Skin epidermis (tissue), 12 donors: ENCODE results near the gene ABCG4.
"Not testable (repeated sequence)": the region's sequence is repeated elsewhere in the genome, so short reads cannot be mapped to it uniquely, and the experiment has no call there.

Source experiments
- H3K27ac ChIP-seq, 21 experiments: fragments of 200-600 bp; sonication (generic) in 11 of 21; one replicate each; pipeline ENCODE4 v1.5.0; 2020; ENCODE audit warnings: mild to moderate bottlenecking in 3 of 21, inconsistent platforms in 2 of 21, moderate library complexity in 2 of 21
- H3K4me3 ChIP-seq, 7 experiments: fragments of 200-600 bp; sonication (generic) in 2 of 7; one replicate each; pipeline ENCODE4 v1.5.0; 2020; ENCODE audit warnings: inconsistent platforms in 2 of 7, mild to moderate bottlenecking in 2 of 7, moderate library complexity in 1 of 7

The ABCG4 gene

GRCh38 chr11:119175493-119176077, 26.7 kb downstream of the ABCG4 start:
- Histone ChIP-seq H3K27ac (no peak overlapping the region), H3K4me3 (no peak overlapping the region)

DNA sequence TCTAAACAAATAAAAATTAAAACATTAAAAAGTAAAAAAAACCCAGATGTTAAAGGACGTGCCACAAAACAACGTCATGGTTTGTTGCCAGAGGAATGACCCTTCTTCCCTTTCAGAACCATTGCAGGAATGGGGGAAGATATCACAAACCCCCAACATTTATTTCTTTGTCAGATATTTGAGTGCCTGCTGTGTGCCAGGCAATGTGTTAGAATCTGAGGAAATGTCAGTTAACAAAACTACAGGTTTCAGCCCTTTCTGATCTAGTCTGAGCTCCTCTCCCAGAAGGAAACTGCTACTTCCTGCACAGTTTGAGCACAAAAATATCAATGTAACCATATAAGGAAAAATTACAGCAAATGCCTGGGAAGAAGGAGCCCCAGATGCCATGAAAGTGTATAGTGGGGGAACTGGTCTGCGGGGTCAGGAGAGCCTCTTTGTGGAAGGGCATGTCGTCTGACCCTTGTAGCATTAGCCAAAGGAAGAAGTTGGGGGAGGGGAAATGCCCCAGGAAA, 29.4 kb downstream of the ABCG4 start:
- Histone ChIP-seq H3K4me3 (no peak overlapping the region), H3K27ac (peak overlapping the region in 1 of 21 experiments; percentile 45)

DNA sequence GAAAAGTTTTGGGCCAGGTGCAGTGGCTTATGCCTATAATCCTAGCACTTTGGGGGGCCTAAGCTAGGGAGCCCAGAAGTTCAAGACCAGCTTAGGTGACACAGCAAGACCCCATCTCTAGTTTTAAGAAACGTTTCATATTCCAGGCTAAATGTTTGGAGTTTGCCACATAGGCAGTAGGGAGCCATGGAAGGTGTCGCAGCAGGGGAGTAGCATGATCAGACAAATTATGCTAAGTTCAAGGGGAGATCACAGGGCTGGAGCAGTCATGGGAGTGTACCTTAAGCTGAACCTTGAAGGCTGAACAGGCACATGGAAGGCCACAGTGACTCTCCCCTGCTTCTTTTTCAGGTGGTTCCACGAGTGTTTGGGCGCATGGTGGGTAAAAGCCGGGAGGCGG, 30.5 kb downstream of the ABCG4 start:
- H3K27ac ChIP-seq: no peak overlapping the region
- H3K4me3 ChIP-seq: no peak overlapping the region

- H3K27ac ChIP-seq: no peak overlapping the region
These were observed 31.1 kb downstream of the ABCG4 start for GRCh38 chr11:119179983-119180382.

GRCh38 chr11:119180729-119181676, 32.2 kb downstream of the ABCG4 start:
- H3K27ac ChIP-seq: no peak overlapping the region
- H3K4me3 ChIP-seq: no peak overlapping the region

More at GRCh38 chr11:119179983-119180382, 31.1 kb downstream of the ABCG4 start:
- H3K4me3 ChIP-seq: no peak overlapping the region

GRCh38 chr11:119181677-119182412, 33.0 kb downstream of the ABCG4 start:
- Histone ChIP-seq H3K4me3 (no peak overlapping the region), H3K27ac (no peak overlapping the region)

GRCh38 chr11:119184399-119184798, 35.5 kb downstream of the ABCG4 start:
- H3K4me3 ChIP-seq, H3K27ac ChIP-seq: not testable (repeated sequence)

GRCh38 chr11:119185981-119186634, 37.3 kb downstream of the ABCG4 start:
- Histone ChIP-seq H3K27ac (no peak overlapping the region), H3K4me3 (no peak overlapping the region)

- no peak overlapping the region for H3K4me3 ChIP-seq
- H3K27ac ChIP-seq: no peak overlapping the region
These were observed 38.5 kb downstream of the ABCG4 start for GRCh38 chr11:119187123-119187892.

DNA sequence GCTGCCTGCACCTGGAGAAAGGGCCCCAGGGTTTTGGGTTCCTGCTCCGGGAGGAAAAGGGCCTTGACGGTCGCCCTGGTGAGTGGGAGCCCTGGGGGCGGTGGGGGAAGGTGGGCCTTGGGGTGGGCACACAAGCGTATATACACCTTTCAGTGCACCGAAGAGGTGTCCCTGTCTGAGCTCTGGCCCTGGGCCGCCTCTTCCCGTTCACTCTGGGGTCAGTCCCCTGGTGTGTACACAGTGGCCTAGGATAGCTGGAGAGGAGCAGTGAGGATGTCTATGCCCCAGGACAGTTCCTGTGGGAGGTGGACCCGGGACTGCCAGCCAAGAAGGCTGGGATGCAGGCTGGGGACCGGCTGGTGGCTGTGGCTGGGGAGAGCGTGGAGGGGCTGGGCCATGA, 39.2 kb downstream of the ABCG4 start:
- H3K4me3 ChIP-seq: no peak overlapping the region
- no peak overlapping the region for H3K27ac ChIP-seq

DNA sequence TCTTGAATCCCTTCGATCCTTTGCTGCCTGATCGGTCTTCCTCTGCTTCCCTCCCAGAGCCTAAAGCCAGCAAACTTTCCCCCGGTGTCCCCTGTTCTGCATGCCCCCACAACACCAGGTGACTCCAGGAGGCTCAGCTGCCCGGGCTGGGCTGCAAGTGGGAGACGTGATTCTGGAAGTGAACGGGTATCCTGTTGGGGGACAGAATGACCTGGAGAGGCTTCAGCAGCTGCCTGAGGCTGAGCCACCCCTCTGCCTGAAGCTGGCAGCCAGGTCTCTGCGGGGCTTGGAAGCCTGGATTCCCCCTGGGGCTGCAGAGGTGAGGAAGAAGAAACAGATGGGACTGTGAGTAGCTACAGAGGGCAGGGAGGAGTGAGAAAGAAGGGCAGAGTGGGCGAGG, 40.0 kb downstream of the ABCG4 start:
- Histone ChIP-seq H3K4me3 (no peak overlapping the region), H3K27ac (no peak overlapping the region)

- no peak overlapping the region for H3K4me3 ChIP-seq
These were observed 40.5 kb downstream of the ABCG4 start for GRCh38 chr11:119189393-119189792.

GRCh38 chr11:119190531-119190930, 41.7 kb downstream of the ABCG4 start:
- Histone ChIP-seq H3K4me3 (no peak overlapping the region), H3K27ac (no peak overlapping the region)

More at GRCh38 chr11:119189393-119189792, 40.5 kb downstream of the ABCG4 start:
- H3K27ac ChIP-seq: no peak overlapping the region

DNA sequence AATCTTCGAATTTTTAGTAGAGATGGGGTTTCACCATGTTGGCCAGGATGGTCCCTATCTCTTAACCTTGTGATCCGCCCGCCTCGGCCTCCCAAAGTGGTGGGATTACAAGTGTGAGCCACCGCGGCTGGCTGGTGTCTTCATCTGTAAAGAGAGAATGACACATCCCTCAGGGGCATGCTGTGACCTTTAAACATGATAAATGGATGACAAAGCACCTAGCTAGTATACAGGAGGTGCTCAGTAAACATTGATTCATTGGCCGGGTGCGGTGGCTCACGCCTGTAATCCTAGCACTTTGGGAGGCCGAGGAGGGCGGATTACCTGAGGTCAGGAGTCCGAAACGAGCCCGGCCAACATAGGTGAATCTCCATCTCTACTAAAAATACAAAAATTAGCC, 42.4 kb downstream of the ABCG4 start:
- not testable (repeated sequence) for H3K27ac ChIP-seq, H3K4me3 ChIP-seq

DNA sequence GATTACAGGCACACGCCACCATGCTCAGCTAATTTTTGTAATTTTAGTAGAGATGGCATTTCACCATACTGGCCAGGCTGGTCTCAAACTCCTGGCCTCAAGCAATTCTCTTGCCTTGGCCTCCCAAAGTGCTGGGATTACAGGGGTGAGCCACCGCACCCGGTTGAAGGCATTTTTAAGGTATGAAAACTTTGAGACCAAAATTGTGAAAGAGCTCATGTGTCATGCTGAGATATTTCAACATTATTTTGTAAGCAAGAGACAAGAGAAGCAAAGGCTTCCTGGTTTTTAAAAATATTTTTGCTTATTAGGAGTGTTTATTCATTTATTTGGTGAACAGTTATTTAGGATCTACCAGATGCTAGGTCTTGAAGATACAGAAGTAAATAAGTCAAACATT, 43.3 kb downstream of the ABCG4 start:
- Histone ChIP-seq H3K4me3 (no peak overlapping the region), H3K27ac (peak overlapping the region in 1 of 21 experiments; percentile 36)

DNA sequence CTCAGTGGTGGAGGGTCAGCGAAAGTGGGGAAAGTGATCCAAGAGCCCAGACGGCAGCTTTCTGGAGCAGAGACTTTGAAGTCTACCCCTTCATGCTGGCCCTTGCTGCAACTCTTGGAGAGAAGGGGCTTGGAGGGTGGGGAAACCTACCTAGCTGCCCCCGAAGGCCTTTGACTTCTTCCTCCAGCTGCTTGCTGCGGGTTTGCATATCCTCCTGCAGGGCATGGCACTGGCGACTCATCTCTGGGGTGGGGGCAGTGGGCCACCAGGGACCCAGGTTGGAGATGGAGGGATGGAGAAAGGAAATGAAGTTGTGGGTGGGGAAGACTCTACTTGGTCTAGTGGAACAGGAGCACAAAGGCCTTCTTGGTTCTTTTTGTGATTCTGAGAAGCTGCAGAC, 44.1 kb downstream of the ABCG4 start:
- H3K27ac ChIP-seq: no peak overlapping the region

GRCh38 chr11:119193626-119194025, 44.8 kb downstream of the ABCG4 start:
- Histone ChIP-seq H3K27ac (no peak overlapping the region), H3K4me3 (no peak overlapping the region)

More for the DNA sequence above, 44.1 kb downstream of the ABCG4 start:
- no peak overlapping the region for H3K4me3 ChIP-seq

- Histone ChIP-seq H3K27ac (no peak overlapping the region), H3K4me3 (no peak overlapping the region)
These were observed 46.1 kb downstream of the ABCG4 start for GRCh38 chr11:119194811-119195440.

DNA sequence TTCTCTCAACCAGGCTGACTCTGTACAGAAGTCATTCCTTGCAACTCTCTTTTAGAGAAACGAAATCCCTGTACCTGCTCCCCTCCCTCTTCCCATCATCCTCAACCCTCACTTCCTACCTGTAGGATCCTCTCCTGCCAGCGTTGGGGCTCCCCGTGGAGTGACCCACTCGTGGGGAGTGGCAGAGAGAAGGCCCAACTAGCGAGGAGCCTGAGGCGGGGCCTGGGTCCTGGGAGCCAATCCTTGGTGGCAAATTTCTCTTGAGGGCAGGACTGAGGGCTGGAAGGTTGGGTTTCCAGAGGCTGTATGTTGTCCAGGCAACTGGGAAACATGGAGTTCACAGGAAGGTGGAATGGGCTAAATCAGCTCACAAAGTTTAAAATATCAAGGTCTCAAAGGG, 46.8 kb downstream of the ABCG4 start:
- Histone ChIP-seq H3K27ac (no peak overlapping the region), H3K4me3 (no peak overlapping the region)
